ENCODE results near the gene C11orf86.

C11orf86 gene

GRCh38 chr11:66971488-66971887, 3.6 kb upstream of the C11orf86 start:
- TF ChIP-seq CTCF (IDR thresholded peaks at IDR 0.05; ENCODE audit: borderline replicate concordance, control extremely low read depth, extremely low read depth, insufficient read depth, missing control alignments) = no peak
- in situ Hi-C loops (cut with MboI; ENCODE audit: low sequenced_read_pairs, unreplicated experiment) = no loop called here
- no peak for DNase-seq (ENCODE audit: low spot score)

GRCh38 chr11:66973956-66974580, 1.0 kb upstream of the C11orf86 start:
- no peak for TF ChIP-seq CTCF (IDR thresholded peaks at IDR 0.05; ENCODE audit: borderline replicate concordance, control extremely low read depth, extremely low read depth, insufficient read depth, missing control alignments)
- in situ Hi-C loops (cut with MboI; ENCODE audit: low sequenced_read_pairs, unreplicated experiment) = no loop called here
- DNase-seq (ENCODE audit: low spot score) = no peak

- no peak for TF ChIP-seq CTCF (IDR thresholded peaks at IDR 0.05; ENCODE audit: borderline replicate concordance, control extremely low read depth, extremely low read depth, insufficient read depth, missing control alignments)
- in situ Hi-C loops (cut with MboI; ENCODE audit: low sequenced_read_pairs, unreplicated experiment) = no loop called here
- DNase-seq (ENCODE audit: low spot score) = no peak
Measured at GRCh38 chr11:66975405-66976027, 412 bp downstream of the C11orf86 start.

- in situ Hi-C loops (cut with MboI; ENCODE audit: low sequenced_read_pairs, unreplicated experiment) = no loop called here
- peak; percentile 63 for DNase-seq (ENCODE audit: low spot score)
- TF ChIP-seq CTCF (IDR thresholded peaks at IDR 0.05; ENCODE audit: borderline replicate concordance, control extremely low read depth, extremely low read depth, insufficient read depth, missing control alignments) = no peak
Measured at GRCh38 chr11:66976028-66976467, 944 bp downstream of the C11orf86 start.

GRCh38 chr11:66976925-66977324, 1.8 kb downstream of the C11orf86 start:
- TF ChIP-seq CTCF (IDR thresholded peaks at IDR 0.05; ENCODE audit: borderline replicate concordance, control extremely low read depth, extremely low read depth, insufficient read depth, missing control alignments) = no peak
- in situ Hi-C loops (cut with MboI; ENCODE audit: low sequenced_read_pairs, unreplicated experiment) = no loop called here
- DNase-seq (ENCODE audit: low spot score) = no peak

GRCh38 chr11:66978229-66978628, 3.1 kb downstream of the C11orf86 start:
- DNase-seq (ENCODE audit: low spot score) = no peak
- no peak for TF ChIP-seq CTCF (IDR thresholded peaks at IDR 0.05; ENCODE audit: borderline replicate concordance, control extremely low read depth, extremely low read depth, insufficient read depth, missing control alignments)
- in situ Hi-C loops (cut with MboI; ENCODE audit: low sequenced_read_pairs, unreplicated experiment) = no loop called here

Data from GM13976 (cell line).